K562 (cell line): ENCODE data around the gene NUDT21. TPM values are rescaled to one million over a fixed set of nuclear protein-coding genes. Genes with fewer than 3 reads are reported as not detected.
A peak's percentile ranks its signal among the peaks of the same experiment; 100 is the strongest.

Experiments used
- ATAC-seq: fragments of 200-7000 bp; cut with Tn5 transposase; 3 replicates; pipeline ENCODE4 v1.9.1; 2020; ENCODE audit warnings: moderate library complexity
- BruUV-seq: library from RNA; stranded (reverse); fragments of 400-500 nt; replicated peaks from 2 replicates; lab custom pipeline; 2021; lab: Mats Ljungman, UMichigan
- CTCF ChIA-PET: fragments of 300-600 bp; formaldehyde crosslinking; extraction: SDS; loops from one replicate; lab custom pipeline; 2021; ENCODE audit warnings: low intra/inter-chr PET ratio; lab: Yijun Ruan, JAX
- POLR2A ChIA-PET: fragments of 300-600, 350-650 bp; sonication (Branson Sonifier 250); formaldehyde crosslinking; extraction: SDS; loops from one replicate; lab custom pipeline; 2021; ENCODE audit warnings: antibody characterized with exemption, inconsistent platforms; lab: Yijun Ruan, JAX
- DNase-seq, 4 experiments: peaks; one replicate each; pipeline versions ENCODE4 v3.0.0 to v3.0.0-alpha.2; 2011 to 2018; ENCODE audit warnings: low spot score in 3 of 4, mixed read lengths in 3 of 4; ENCODE audit errors: extremely low read depth in 1 of 4
- FAIRE-seq: peaks from 2 replicates; lab custom pipeline; 2011; peaks lifted over from hg19 to GRCh38; lab: Jason Lieb, UNC
- H2AFZ ChIP-seq: 2 replicates; pipeline ENCODE4 v1.6.0; 2011; ENCODE audit warnings: low read depth, low read length, control low read depth, inconsistent platforms
- H3K27ac ChIP-seq: fragments of 200-600 bp; 3 replicates; pipeline ENCODE4 v1.8.0; 2011; ENCODE audit warnings: low read depth, mild to moderate bottlenecking, control low read depth, inconsistent platforms, low read length, moderate library complexity, mixed read lengths; ENCODE audit errors: extremely low read depth
- H3K27me3 ChIP-seq, 2 experiments: fragments of 300-600 bp in 1 of 2; 2 replicates in 1 of 2; 3 replicates in 1 of 2; pipeline versions ENCODE4 v1.6.0 to v1.8.0; 2011; ENCODE audit warnings: inconsistent platforms in 2 of 2, low read length in 2 of 2, mild to moderate bottlenecking in 1 of 2, mixed read lengths in 1 of 2, moderate library complexity in 1 of 2; ENCODE audit not compliant: control insufficient read depth in 2 of 2, insufficient read depth in 2 of 2
- H3K36me3 ChIP-seq: fragments of 300-600 bp; 3 replicates; pipeline ENCODE4 v1.8.0; 2011; ENCODE audit warnings: mild to moderate bottlenecking, low read length, inconsistent platforms; ENCODE audit not compliant: control insufficient read depth, insufficient read depth
- H3K4me1 ChIP-seq, 2 experiments: fragments of 200-600 bp in 1 of 2; replicated peaks in 1 of 2; 2 replicates in 1 of 2; 3 replicates in 1 of 2; pipeline versions ENCODE4 v1.5.1 to v1.8.0; 2011; ENCODE audit warnings: inconsistent platforms in 2 of 2, low read length in 2 of 2, mild to moderate bottlenecking in 1 of 2, mixed read lengths in 1 of 2, moderate library complexity in 1 of 2; ENCODE audit not compliant: control insufficient read depth in 2 of 2, insufficient read depth in 2 of 2
- H3K4me2 ChIP-seq: 2 replicates; pipeline ENCODE4 v1.6.1; 2011; ENCODE audit warnings: low read length, control low read depth, inconsistent platforms, mixed read lengths; ENCODE audit not compliant: insufficient read depth
- H3K4me3 ChIP-seq: fragments of 200-600 bp; sonication (generic), shearing (Covaris generic); 2 replicates; pipeline ENCODE4 v1.5.1; 2016; ENCODE audit warnings: control low read depth, inconsistent platforms
- H3K79me2 ChIP-seq: fragments of 200-600 bp; 3 replicates; pipeline ENCODE4 v1.8.0; 2011; ENCODE audit warnings: low read length, inconsistent platforms; ENCODE audit not compliant: control insufficient read depth, insufficient read depth
- H3K9ac ChIP-seq, 2 experiments: 2 replicates each; pipeline versions ENCODE4 v1.6.0 to v1.6.1; 2011; ENCODE audit warnings: low read depth in 2 of 2, low read length in 2 of 2, control low read depth in 1 of 2, inconsistent platforms in 1 of 2, mild to moderate bottlenecking in 1 of 2, mixed read lengths in 1 of 2; ENCODE audit not compliant: insufficient read depth in 1 of 2
- H3K9me1 ChIP-seq: one replicate; pipeline ENCODE4 v1.6.0; 2011; ENCODE audit warnings: inconsistent platforms, mild to moderate bottlenecking, low read length, moderate library complexity; ENCODE audit not compliant: control insufficient read depth, insufficient read depth
- H3K9me3 ChIP-seq: replicated peaks from 2 replicates; pipeline ENCODE4 v1.5.1; 2011; ENCODE audit warnings: low read depth, low read length, inconsistent platforms; ENCODE audit not compliant: control insufficient read depth, insufficient read depth
- H4K20me1 ChIP-seq: replicated peaks from 2 replicates; pipeline ENCODE4 v1.6.1; 2011; ENCODE audit warnings: low read length, inconsistent platforms, mixed read lengths; ENCODE audit not compliant: control insufficient read depth, insufficient read depth
- GATA2 ChIP-seq: sonication (generic); formaldehyde crosslinking; IDR thresholded peaks from 2 replicates; pipeline ENCODE4 v1.4.0; 2020; ENCODE audit warnings: mild to moderate bottlenecking, missing genetic modification reagents
- POLR2B ChIP-seq: fragments of 450-650 bp; IDR thresholded peaks from 2 replicates; pipeline ENCODE4 v1.6.1; 2018; ENCODE audit warnings: low read depth; ENCODE audit not compliant: partially characterized antibody
- RBFOX2 ChIP-seq: fragments of 200-400 bp; formaldehyde crosslinking; IDR thresholded peaks from 2 replicates; pipeline ENCODE4 v1.6.1; 2017; ENCODE audit warnings: low read depth, mild to moderate bottlenecking, low read length, moderate library complexity
- SMARCE1 ChIP-seq: fragments of 450-650 bp; IDR thresholded peaks from 2 replicates; pipeline ENCODE4 v1.7.1; 2016; ENCODE audit warnings: mild to moderate bottlenecking
- SPI1 ChIP-seq: IDR thresholded peaks from 2 replicates; pipeline ENCODE4 v1.6.1; 2011; ENCODE audit warnings: low read depth, low read length, control low read depth, borderline replicate concordance
- ZNF146 ChIP-seq: IDR thresholded peaks from one replicate; pipeline ENCODE4 v1.6.1; 2018; ENCODE audit warnings: missing compliant biosample characterization; ENCODE audit not compliant: unreplicated experiment
- ZNF24 ChIP-seq: fragments of 450-650 bp; IDR thresholded peaks from 2 replicates; pipeline ENCODE4 v1.6.1; 2016
- ZNF778 ChIP-seq: fragments of 450-650 bp; formaldehyde crosslinking; IDR thresholded peaks from 2 replicates; pipeline ENCODE4 v1.4.0; 2020; ENCODE audit warnings: mild to moderate bottlenecking, moderate library complexity
- WGBS: fragments of 100-300 bp; shearing (Covaris generic); methylation state at CpG from one replicate; pipeline ENCODE4 v1.1.6; 2016; ENCODE audit warnings: low coverage, mixed read lengths; ENCODE audit not compliant: insufficient coverage; ENCODE audit errors: missing lambda C conversion rate; 5-methylcytosine and 5-hydroxymethylcytosine counted together
- in situ Hi-C: fragments of 300-500 bp; cut with MboI; formaldehyde crosslinking; loops from 4 replicates; pipeline ENCODE4 v1.15.0; 2018; ENCODE audit warnings: inconsistent platforms, mixed read lengths
- intact Hi-C: fragments of 100-400 bp; cut with micrococcal nuclease; formaldehyde crosslinking; loops from 2 replicates; pipeline ENCODE4 v1.14.2; 2022
- polyA plus RNA-seq, 8 experiments: library from polyadenylated mRNA; depleted of rRNA in 4 of 8; stranded (reverse) in 5 of 8; unstranded in 3 of 8; fragments of >200 nt; fragmentation: Nextera tagmentation in 2 of 8; fragmentation: Illumina TruSeq in 1 of 8; extraction: Ambion mirVana in 2 of 8; extraction: Trizol in 1 of 8; gene quantifications; 2 replicates each; pipeline versions ENCODE4 v1.2.1 to v1.2.3, GENCODE V29; 2011 to 2014; ENCODE audit warnings: inconsistent platforms in 1 of 8, missing spikeins in 1 of 8
- total RNA-seq, 7 experiments: library from RNA; depleted of rRNA in 6 of 7; stranded (reverse); fragments of >200 nt in 6 of 7; fragmentation: Illumina TruSeq in 2 of 7; extraction: Trizol in 2 of 7; gene quantifications; 2 replicates each; pipeline versions ENCODE4 v1.2.1 to v1.2.3, GENCODE V29; 2011 to 2021; ENCODE audit warnings: low replicate concordance in 1 of 7
- TF ChIP-seq, protein P1 (sequence below): fragments of 450-650 bp; formaldehyde crosslinking; conservative IDR thresholded peaks from 2 replicates; pipeline ENCODE4 v1.4.0; 2022; ENCODE audit warnings: mild to moderate bottlenecking, missing genetic modification characterization
- TF ChIP-seq, protein P2 (sequence below): sonication (generic); formaldehyde crosslinking; IDR thresholded peaks from 2 replicates; pipeline ENCODE4 v1.8.0; 2022; ENCODE audit warnings: mild to moderate bottlenecking, missing genetic modification reagents

NUDT21 gene
- total and polyA plus RNA-seq, 9 of the 15 experiments (the other 6 are each of a cell fraction or from before 2014, with no cell fraction given), result 62.4 to 218 (median 121) TPM

DNA sequence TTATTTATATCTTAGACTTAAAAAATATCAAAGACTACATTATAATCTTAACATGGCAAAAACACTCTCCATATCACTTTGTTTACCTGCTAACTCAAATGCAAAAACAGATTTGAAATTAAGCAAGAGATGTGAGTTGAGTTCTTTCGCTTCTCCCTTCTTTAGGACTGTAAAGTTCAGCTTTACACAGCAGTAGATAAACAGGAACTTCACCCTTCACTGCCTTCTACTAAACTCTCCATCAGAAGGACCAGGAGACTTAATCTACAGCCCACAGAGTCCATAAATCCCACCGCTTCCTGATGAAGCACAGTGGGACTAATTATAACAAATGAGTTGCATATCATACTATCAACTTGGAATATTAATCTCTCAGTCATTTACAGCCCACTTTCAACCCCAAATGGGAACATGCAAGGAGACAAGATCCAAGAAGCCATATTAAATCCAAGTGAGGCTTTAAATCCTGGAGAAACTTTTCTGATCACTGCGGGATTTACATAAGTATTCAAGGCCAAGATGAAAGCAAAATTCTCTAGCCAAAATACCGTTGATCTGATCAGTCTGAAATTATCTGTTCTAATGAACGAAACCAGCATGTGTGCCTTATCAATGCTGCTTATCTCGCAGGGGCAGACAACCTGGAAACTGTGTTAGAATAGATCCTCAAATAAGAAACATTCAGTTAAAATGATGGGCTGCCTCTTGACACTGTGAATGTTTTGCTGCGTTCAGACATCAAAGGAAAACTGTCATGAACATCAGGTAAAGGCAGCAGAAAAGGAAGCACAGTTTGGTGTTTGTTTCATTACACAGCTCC lies 27.3 kb downstream of the NUDT21 start:
- peaks cover 23 to 42% of the 10 kb centered on the region in 2 experiments for H3K4me1 ChIP-seq
- peak; percentile 76 for FAIRE-seq
- WGBS, result 3% methylated on average over 7 of the region's 7 CpGs
- H3K4me3 ChIP-seq, result peak overlapping the region; percentile 90
- no peaks in the 10 kb centered on the region for H3K27me3 ChIP-seq
- ChIA-PET CTCF (no interaction called here), POLR2A (interaction anchor here (0.7 to 2.1 kb wide), 4 partner anchors 10 to 134 kb away, joined by 3 to 6 read pairs (median 5); partner anchors contain the start of genes NUDT21 and OGFOD1)
- peak overlapping the region; percentile 70 to 94 for H3K9ac ChIP-seq
- H3K9me1 ChIP-seq, result no peaks in the 10 kb centered on the region
- no peak overlapping the region for H2AFZ ChIP-seq
- no peaks in the 10 kb centered on the region for H3K9me3 ChIP-seq
- H3K79me2 ChIP-seq, result peaks cover 62% of the 10 kb centered on the region
- peak overlapping the region; percentile 79 for H3K4me2 ChIP-seq
- TSS peak; percentile 70 for BruUV-seq
- ATAC-seq, result peak; percentile 30; the same call in 2 of the 3 replicates
- H4K20me1 ChIP-seq, result peaks cover 12% of the 10 kb centered on the region; the same call in 1 of the 2 replicates
- peaks cover 7% of the 10 kb centered on the region; the same call in 1 of the 3 replicates for H3K36me3 ChIP-seq
- peak overlapping the region; percentile 85 for H3K27ac ChIP-seq
- DNase-seq, result peak in 2 of 4 experiments; percentile 23 to 50
- in situ Hi-C loops (no loop called here), intact Hi-C loops (loop anchor here (2.0 kb wide), 1 partner anchor 67 kb away; no protein-coding TSS in a partner anchor)
- TF ChIP-seq RBFOX2 (no peak), SPI1 (no peak), SMARCE1 (peak; percentile 47; the same call in 1 of the 2 replicates), ZNF146 (CRISPR knock-in tag) (no peak), POLR2B (no peak), ZNF24 (no peak), GATA2 (CRISPR knock-in tag) (0 out of 2 replicates have a peak, but pooled peaks have one; percentile 51), ZNF778 (CRISPR knock-in tag) (no peak)
- TF ChIP-seq, protein P1, sequence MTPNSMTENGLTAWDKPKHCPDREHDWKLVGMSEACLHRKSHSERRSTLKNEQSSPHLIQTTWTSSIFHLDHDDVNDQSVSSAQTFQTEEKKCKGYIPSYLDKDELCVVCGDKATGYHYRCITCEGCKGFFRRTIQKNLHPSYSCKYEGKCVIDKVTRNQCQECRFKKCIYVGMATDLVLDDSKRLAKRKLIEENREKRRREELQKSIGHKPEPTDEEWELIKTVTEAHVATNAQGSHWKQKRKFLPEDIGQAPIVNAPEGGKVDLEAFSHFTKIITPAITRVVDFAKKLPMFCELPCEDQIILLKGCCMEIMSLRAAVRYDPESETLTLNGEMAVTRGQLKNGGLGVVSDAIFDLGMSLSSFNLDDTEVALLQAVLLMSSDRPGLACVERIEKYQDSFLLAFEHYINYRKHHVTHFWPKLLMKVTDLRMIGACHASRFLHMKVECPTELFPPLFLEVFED (CRISPR knock-in tag), result no peak
- TF ChIP-seq, protein P2, sequence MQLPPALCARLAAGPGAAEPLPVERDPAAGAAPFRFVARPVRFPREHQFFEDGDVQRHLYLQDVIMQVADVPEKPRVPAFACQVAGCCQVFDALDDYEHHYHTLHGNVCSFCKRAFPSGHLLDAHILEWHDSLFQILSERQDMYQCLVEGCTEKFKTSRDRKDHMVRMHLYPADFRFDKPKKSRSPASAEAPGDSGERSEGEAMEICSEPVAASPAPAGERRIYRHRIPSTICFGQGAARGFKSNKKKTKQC (CRISPR knock-in tag), result no peak
